ENCODE measurements around the gene MAP1S. TPM values are rescaled to one million over a fixed set of nuclear protein-coding genes. Genes with fewer than 3 reads are reported as not detected.

The MAP1S gene
- total and polyA plus RNA-seq, 2 of the 4 experiments (the other 2 are of a cell fraction): 6.1 to 48.6 TPM

DNA sequence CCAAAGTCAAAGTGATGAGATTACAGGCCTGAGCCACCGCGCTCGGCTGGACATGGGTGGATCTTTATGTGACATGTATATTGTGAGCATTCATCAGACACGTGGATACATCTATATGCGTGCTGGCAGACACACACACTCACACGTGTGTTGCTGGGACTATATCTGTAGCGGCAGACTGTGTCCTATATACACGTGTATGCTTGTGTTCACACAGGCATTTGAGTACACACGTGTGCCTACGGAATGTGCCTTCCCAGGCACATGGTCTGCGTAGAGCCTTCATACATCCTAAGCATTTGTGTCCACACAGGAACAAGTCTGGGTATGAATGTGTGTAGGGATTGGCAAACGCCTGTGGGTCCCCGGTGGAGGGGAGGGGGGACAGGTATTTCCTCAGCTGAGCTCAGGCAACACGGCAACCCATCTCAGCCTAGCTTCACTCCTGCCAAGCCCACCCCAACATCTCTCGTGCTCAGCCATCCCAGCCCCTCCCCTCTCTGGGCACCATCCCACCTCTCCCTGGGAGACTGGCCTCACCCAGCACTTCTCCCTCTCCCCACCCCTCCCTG lies 33.7 kb upstream of the MAP1S start:
- 68% methylated on average over 8 of the region's 15 CpGs; no CpG with 5 or more reads in 1 of the 2 experiments for WGBS, 2 experiments (ENCODE audit: extremely low coverage in 2 of 2, insufficient read length in 1 of 2)
- Histone ChIP-seq H4K8ac (ENCODE audit: low read depth in 2 of 2, low read length in 2 of 2) (peak overlapping the region in 1 of 2 experiments; percentile 16; a peak in 1 of 4 replicates), H3K27ac (ENCODE audit: insufficient read depth, low read length) (no peak overlapping the region), H3K14ac (replicated peaks; ENCODE audit: low read depth, low read length) (no peak overlapping the region), H3K4me2 (ENCODE audit: low read depth, low read length) (no peak overlapping the region), H3K9me1 (ENCODE audit: insufficient read depth, low read length) (peaks cover 13% of the 10 kb centered on the region), H2AK9ac (replicated peaks; ENCODE audit: low read depth, low read length, poor library complexity) (no peak overlapping the region), H2BK120ac (ENCODE audit: low read depth, low read length) (no peak overlapping the region), H3K79me1 (ENCODE audit: low read depth in 1 of 2, low read length in 2 of 2) (no peaks in the 10 kb centered on the region), H4K20me1 (ENCODE audit: insufficient read depth, low read length) (peaks cover 4% of the 10 kb centered on the region), H3K23ac (ENCODE audit: low read depth, low read length) (no peak overlapping the region), H3K27me3 (ENCODE audit: control insufficient read depth, insufficient read depth, low read length) (peaks cover 21% of the 10 kb centered on the region), H3K56ac (ENCODE audit: extremely low read depth, insufficient read depth, low read length) (no peak overlapping the region), H3K4me1 (ENCODE audit: control insufficient read depth, insufficient read depth, low read length) (peaks cover 4% of the 10 kb centered on the region), H3K36me3 (ENCODE audit: control insufficient read depth, insufficient read depth, low read length) (no peaks in the 10 kb centered on the region), H2BK5ac (ENCODE audit: low read depth, low read length, poor library complexity, severe bottlenecking) (no peak overlapping the region), H2AK5ac (ENCODE audit: low read depth, low read length) (no peak overlapping the region), H2BK20ac (ENCODE audit: low read depth, low read length) (no peak overlapping the region), H2AFZ (replicated peaks; ENCODE audit: low read length, poor library complexity) (no peak overlapping the region), H2BK15ac (ENCODE audit: low read depth, low read length) (no peak overlapping the region), H4K91ac (ENCODE audit: insufficient read depth, low read depth, low read length) (no peak overlapping the region), H4K5ac (ENCODE audit: low read depth, low read length) (no peak overlapping the region), H3K4me3 (ENCODE audit: insufficient read depth, low read depth, low read length) (no peak overlapping the region), H3K4ac (ENCODE audit: low read depth, low read length) (no peak overlapping the region), H3K18ac (ENCODE audit: low read depth, low read length) (no peak overlapping the region), H3K9ac (ENCODE audit: low read depth, low read length) (no peak overlapping the region), H3K9me3 (ENCODE audit: control insufficient read depth, insufficient read depth, low read length) (no peaks in the 10 kb centered on the region)
- ChIA-PET CTCF (interaction anchor here (0.6 kb wide), 1 partner anchor 9 kb away, joined by 4 read pairs; no protein-coding TSS in a partner anchor), POLR2A (ENCODE audit: unreplicated experiment) (no interaction called here)
- TF ChIP-seq MAFK (IDR thresholded peaks at IDR 0.05; ENCODE audit: low read depth, low read length) (no peak), MAZ (IDR thresholded peaks at IDR 0.05; ENCODE audit: borderline replicate concordance, low read depth, low read length) (no peak), CEBPB (IDR thresholded peaks at IDR 0.05; ENCODE audit: low read depth, low read length) (no peak), RAD21 (IDR thresholded peaks at IDR 0.05; ENCODE audit: low read length) (no peak), CHD1 (IDR thresholded peaks at IDR 0.05; ENCODE audit: low read depth, low read length) (no peak)
- TF ChIP-seq, protein P1, sequence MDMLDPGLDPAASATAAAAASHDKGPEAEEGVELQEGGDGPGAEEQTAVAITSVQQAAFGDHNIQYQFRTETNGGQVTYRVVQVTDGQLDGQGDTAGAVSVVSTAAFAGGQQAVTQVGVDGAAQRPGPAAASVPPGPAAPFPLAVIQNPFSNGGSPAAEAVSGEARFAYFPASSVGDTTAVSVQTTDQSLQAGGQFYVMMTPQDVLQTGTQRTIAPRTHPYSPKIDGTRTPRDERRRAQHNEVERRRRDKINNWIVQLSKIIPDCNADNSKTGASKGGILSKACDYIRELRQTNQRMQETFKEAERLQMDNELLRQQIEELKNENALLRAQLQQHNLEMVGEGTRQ (IDR thresholded peaks at IDR 0.05; ENCODE audit: low read depth, low read length): no peak
- dilution Hi-C loops (cut with HindIII; ENCODE audit: low sequenced_read_pairs, unreplicated experiment): no loop called here
- BruUV-seq (replicated peaks): no TSS peak
- intact Hi-C loops (cut with micrococcal nuclease): no loop called here
- DNase-seq (no peak), ATAC-seq (ENCODE audit: low read depth) (no peak)
- in situ Hi-C loops (cut with MboI; ENCODE audit: low sequenced_read_pairs): no loop called here
